K562 (cell line): Measurements from ENCODE around the gene C11orf58. TPM values are rescaled to one million over a fixed set of nuclear protein-coding genes. Genes with fewer than 3 reads are reported as not detected.

ENCODE experiments used
- ADNP ChIP-seq: fragments of 200-800 bp; sonication (Bioruptor generic); IDR thresholded peaks from 2 replicates; pipeline ENCODE4 v1.6.1; 2016; ENCODE audit warnings: missing genetic modification characterization, missing compliant biosample characterization
- ARID1B ChIP-seq: fragments of 450-650 bp; IDR thresholded peaks from 2 replicates; pipeline ENCODE4 v1.6.1; 2016; ENCODE audit warnings: antibody characterized with exemption, mild to moderate bottlenecking, inconsistent platforms
- BRD9 ChIP-seq: fragments of 450-650 bp; IDR thresholded peaks from 2 replicates; pipeline ENCODE4 v1.6.1; 2018; ENCODE audit warnings: low read depth; ENCODE audit not compliant: partially characterized antibody
- CAMTA2 ChIP-seq: fragments of 250-450 bp; sonication (Bioruptor Pico); conservative IDR thresholded peaks from 2 replicates; pipeline ENCODE4 v1.5.1; 2022
- CHCHD3 ChIP-seq: fragments of 250-450 bp; sonication (Bioruptor Pico); IDR thresholded peaks from 2 replicates; pipeline ENCODE4 v2.1.2; 2022; ENCODE audit warnings: mild to moderate bottlenecking
- CREM ChIP-seq: IDR thresholded peaks from 2 replicates; pipeline ENCODE4 v1.6.1; 2014; ENCODE audit warnings: antibody characterized with exemption, low read depth
- CXXC5 ChIP-seq: fragments of 250-450 bp; sonication (Bioruptor Pico); IDR thresholded peaks from 2 replicates; pipeline ENCODE4 v1.8.0; 2022; ENCODE audit warnings: inconsistent platforms, mild to moderate bottlenecking, moderate library complexity
- DNMT1 ChIP-seq: fragments of 450-650 bp; IDR thresholded peaks from 2 replicates; pipeline ENCODE4 v1.6.1; 2016; ENCODE audit warnings: antibody characterized with exemption, mild to moderate bottlenecking
- GTF2F1 ChIP-seq: IDR thresholded peaks from 2 replicates; pipeline ENCODE4 v1.6.1; 2011; ENCODE audit warnings: low read depth, low read length, improper control_type of control experiment
- NR2C2 ChIP-seq, 2 experiments: fragments of 200-800 bp in 1 of 2; sonication (Bioruptor generic) in 1 of 2; sonication (generic) in 1 of 2; formaldehyde crosslinking in 1 of 2; IDR thresholded peaks; 2 replicates each; pipeline versions ENCODE4 v1.6.1 to v1.8.0; 2016 to 2022; ENCODE audit warnings: mild to moderate bottlenecking in 1 of 2, missing compliant biosample characterization in 1 of 2, missing genetic modification characterization in 1 of 2, missing genetic modification reagents in 1 of 2
- PRDM10 ChIP-seq: fragments of 450-650 bp; IDR thresholded peaks from 2 replicates; pipeline ENCODE4 v1.6.1; 2018; ENCODE audit not compliant: partially characterized antibody
- PURB ChIP-seq: sonication (generic); formaldehyde crosslinking; IDR thresholded peaks from 2 replicates; pipeline ENCODE4 v1.9.0; 2021; ENCODE audit warnings: low read depth, mild to moderate bottlenecking, missing genetic modification reagents
- RREB1 ChIP-seq: fragments of 250-450 bp; sonication (Bioruptor Pico); IDR thresholded peaks from 2 replicates; pipeline ENCODE4 v1.4.0; 2020
- SNAPC5 ChIP-seq: fragments of 250-450 bp; sonication (Bioruptor Pico); IDR thresholded peaks from 2 replicates; pipeline ENCODE4 v1.8.0; 2021; ENCODE audit warnings: moderate library complexity, mild to moderate bottlenecking, inconsistent platforms
- ZNF175 ChIP-seq: fragments of 200-800 bp; sonication (Bioruptor generic); IDR thresholded peaks from 2 replicates; pipeline ENCODE4 v1.6.1; 2016; ENCODE audit warnings: low read depth, mild to moderate bottlenecking, missing genetic modification characterization, missing compliant biosample characterization
- ZNF282 ChIP-seq: sonication (generic); formaldehyde crosslinking; IDR thresholded peaks from 2 replicates; pipeline ENCODE4 v1.8.1; 2023; ENCODE audit warnings: missing genetic modification reagents
- polyA plus RNA-seq, 8 experiments: library from polyadenylated mRNA; depleted of rRNA in 4 of 8; stranded (reverse) in 5 of 8; unstranded in 3 of 8; fragments of >200 nt; fragmentation: Nextera tagmentation in 2 of 8; fragmentation: Illumina TruSeq in 1 of 8; extraction: Ambion mirVana in 2 of 8; extraction: Trizol in 1 of 8; gene quantifications; 2 replicates each; pipeline versions ENCODE4 v1.2.1 to v1.2.3, GENCODE V29; 2011 to 2014; ENCODE audit warnings: inconsistent platforms in 1 of 8, missing spikeins in 1 of 8
- total RNA-seq, 7 experiments: library from RNA; depleted of rRNA in 6 of 7; stranded (reverse); fragments of >200 nt in 6 of 7; fragmentation: Illumina TruSeq in 2 of 7; extraction: Trizol in 2 of 7; gene quantifications; 2 replicates each; pipeline versions ENCODE4 v1.2.1 to v1.2.3, GENCODE V29; 2011 to 2021; ENCODE audit warnings: low replicate concordance in 1 of 7
- TF ChIP-seq, protein P1 (sequence below): fragments of 450-650 bp; IDR thresholded peaks from 2 replicates; pipeline ENCODE4 v1.7.0; 2016; ENCODE audit warnings: borderline replicate concordance

The C11orf58 gene
- total and polyA plus RNA-seq, 9 of the 15 experiments (the other 6 are each of a cell fraction or from before 2014, with no cell fraction given): 104 to 421 (median 247) TPM

GRCh38 chr11:16737818-16738192 lies 642 bp upstream of the C11orf58 start (continued):
- TF ChIP-seq, protein P1, sequence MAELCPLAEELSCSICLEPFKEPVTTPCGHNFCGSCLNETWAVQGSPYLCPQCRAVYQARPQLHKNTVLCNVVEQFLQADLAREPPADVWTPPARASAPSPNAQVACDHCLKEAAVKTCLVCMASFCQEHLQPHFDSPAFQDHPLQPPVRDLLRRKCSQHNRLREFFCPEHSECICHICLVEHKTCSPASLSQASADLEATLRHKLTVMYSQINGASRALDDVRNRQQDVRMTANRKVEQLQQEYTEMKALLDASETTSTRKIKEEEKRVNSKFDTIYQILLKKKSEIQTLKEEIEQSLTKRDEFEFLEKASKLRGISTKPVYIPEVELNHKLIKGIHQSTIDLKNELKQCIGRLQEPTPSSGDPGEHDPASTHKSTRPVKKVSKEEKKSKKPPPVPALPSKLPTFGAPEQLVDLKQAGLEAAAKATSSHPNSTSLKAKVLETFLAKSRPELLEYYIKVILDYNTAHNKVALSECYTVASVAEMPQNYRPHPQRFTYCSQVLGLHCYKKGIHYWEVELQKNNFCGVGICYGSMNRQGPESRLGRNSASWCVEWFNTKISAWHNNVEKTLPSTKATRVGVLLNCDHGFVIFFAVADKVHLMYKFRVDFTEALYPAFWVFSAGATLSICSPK: no peak
- TF ChIP-seq ADNP (tag) (no peak), SNAPC5 (CRISPR knock-in tag) (no peak), ZNF282 (CRISPR knock-in tag) (no peak), RREB1 (no peak), DNMT1 (0 out of 2 replicates have a peak, but pooled peaks have one; percentile 15), CAMTA2 (CRISPR knock-in tag) (no peak), CREM (no peak), CXXC5 (CRISPR knock-in tag) (no peak), PRDM10 (peak; percentile 53), CHCHD3 (no peak), GTF2F1 (0 out of 2 replicates have a peak, but pooled peaks have one; percentile 7), PURB (CRISPR knock-in tag) (no peak), BRD9 (peak; percentile 24), ARID1B (no peak), ZNF175 (CRISPR knock-in tag) (peak; percentile 24; the same call in 1 of the 2 replicates), NR2C2 (CRISPR knock-in tag; IDR thresholded peaks at IDR 0.05) (no peak), NR2C2 (tag; IDR thresholded peaks at IDR 0.05) (no peak)
